HepG2 (cell line): ENCODE results near the gene GGA1. TPM values are rescaled to one million over a fixed set of nuclear protein-coding genes. Genes with fewer than 3 reads are reported as not detected.

Experiments
- CCAR2 ChIP-seq: fragments of 200-400 bp; formaldehyde crosslinking; optimal IDR thresholded peaks from 2 replicates; pipeline ENCODE3; 2018; ENCODE audit warnings: low read depth, mild to moderate bottlenecking, low read length, moderate library complexity
- CHD4 ChIP-seq: fragments of 200-600 bp; sonication (generic); IDR thresholded peaks from 2 replicates; pipeline ENCODE4 v1.7.0; 2017; ENCODE audit warnings: mild to moderate bottlenecking, low read length, borderline replicate concordance
- DMAP1 ChIP-seq: IDR thresholded peaks from 2 replicates; pipeline ENCODE4 v1.6.1; 2016
- DNMT1 ChIP-seq: sonication (generic); formaldehyde crosslinking; IDR thresholded peaks from 2 replicates; pipeline ENCODE4 v1.5.1; 2020; ENCODE audit warnings: mild to moderate bottlenecking, missing genetic modification reagents
- HCFC1 ChIP-seq: fragments of 150-350 bp; IDR thresholded peaks from 2 replicates; pipeline ENCODE4 v1.6.1; 2014; ENCODE audit warnings: low read depth, low read length
- IRX3 ChIP-seq: sonication (generic); formaldehyde crosslinking; IDR thresholded peaks from 2 replicates; pipeline ENCODE4 v1.8.1; 2023; ENCODE audit warnings: mild to moderate bottlenecking, low read depth, missing genetic modification reagents, borderline replicate concordance
- KAT8 ChIP-seq: IDR thresholded peaks from 2 replicates; pipeline ENCODE4 v1.6.1; 2016; ENCODE audit warnings: missing genetic modification reagents, missing compliant biosample characterization
- KMT2B ChIP-seq: IDR thresholded peaks from 2 replicates; pipeline ENCODE4 v1.6.1; 2016; ENCODE audit warnings: missing genetic modification reagents, missing compliant biosample characterization
- SNAPC2 ChIP-seq: sonication (generic); formaldehyde crosslinking; IDR thresholded peaks from 2 replicates; pipeline ENCODE4 v1.8.1; 2022; ENCODE audit warnings: mild to moderate bottlenecking, missing genetic modification reagents
- SOX5 ChIP-seq: IDR thresholded peaks from 2 replicates; pipeline ENCODE4 v1.6.1; 2016; ENCODE audit warnings: borderline replicate concordance
- SSRP1 ChIP-seq: IDR thresholded peaks from 2 replicates; pipeline ENCODE4 v1.6.1; 2016; ENCODE audit warnings: control low read depth
- THAP11 ChIP-seq: IDR thresholded peaks from 2 replicates; pipeline ENCODE4 v1.6.1; 2016; ENCODE audit warnings: missing biosample characterization, missing genetic modification reagents
- TSC22D2 ChIP-seq: sonication (generic); formaldehyde crosslinking; IDR thresholded peaks from 2 replicates; pipeline ENCODE4 v1.5.1; 2020; ENCODE audit warnings: missing genetic modification reagents, mild to moderate bottlenecking, borderline replicate concordance
- ZBTB40 ChIP-seq, 2 experiments: fragments of 450-650 bp in 1 of 2; sonication (generic) in 1 of 2; formaldehyde crosslinking in 1 of 2; IDR thresholded peaks; 2 replicates each; pipeline versions ENCODE4 v1.6.1 to v1.8.0; 2016 to 2022; ENCODE audit warnings: antibody characterized with exemption in 1 of 2, mild to moderate bottlenecking in 1 of 2, missing genetic modification reagents in 1 of 2
- ZFP90 ChIP-seq: sonication (generic); formaldehyde crosslinking; IDR thresholded peaks from 2 replicates; pipeline ENCODE4 v1.8.0; 2022; ENCODE audit warnings: missing genetic modification reagents, mild to moderate bottlenecking, inconsistent platforms, borderline replicate concordance
- ZNF20 ChIP-seq: sonication (generic); formaldehyde crosslinking; IDR thresholded peaks from 2 replicates; pipeline ENCODE4 v1.4.0; 2020; ENCODE audit warnings: mild to moderate bottlenecking, moderate library complexity, missing genetic modification reagents
- ZNF331 ChIP-seq: sonication (generic); formaldehyde crosslinking; IDR thresholded peaks from 2 replicates; pipeline ENCODE4 v1.4.0; 2020; ENCODE audit warnings: missing genetic modification reagents
- ZNF589 ChIP-seq: sonication (generic); formaldehyde crosslinking; conservative IDR thresholded peaks from 2 replicates; pipeline ENCODE4 v1.8.0; 2022; ENCODE audit warnings: mild to moderate bottlenecking, moderate library complexity, missing genetic modification reagents
- ZNF644 ChIP-seq: IDR thresholded peaks from 2 replicates; pipeline ENCODE4 v1.6.1; 2016; ENCODE audit warnings: low read depth
- ZNF749 ChIP-seq: sonication (generic); formaldehyde crosslinking; IDR thresholded peaks from 2 replicates; pipeline ENCODE4 v1.8.0; 2022; ENCODE audit warnings: mild to moderate bottlenecking, missing genetic modification reagents, moderate library complexity, borderline replicate concordance
- ZNF777 ChIP-seq: sonication (generic); formaldehyde crosslinking; IDR thresholded peaks from 2 replicates; pipeline ENCODE4 v1.4.0; 2020; ENCODE audit warnings: missing genetic modification reagents
- polyA plus RNA-seq, 8 experiments: library from polyadenylated mRNA; depleted of rRNA in 3 of 8; stranded (reverse) in 7 of 8; unstranded in 1 of 8; fragments of >200 nt; fragmentation: Illumina TruSeq in 4 of 8; extraction: Trizol in 4 of 8; gene quantifications; 2 replicates each; pipeline versions ENCODE4 v1.2.1 to v1.2.3, GENCODE V29; 2011 to 2016; ENCODE audit warnings: low read depth in 4 of 8, missing spikeins in 1 of 8, mixed read lengths in 1 of 8; ENCODE audit not compliant: insufficient read depth in 1 of 8
- total RNA-seq, 5 experiments: library from RNA; depleted of rRNA; stranded (reverse); fragments of >200 nt; fragmentation: Illumina TruSeq; extraction: Trizol; gene quantifications; 2 replicates each; pipeline ENCODE4 v1.2.3, GENCODE V29; 2016; ENCODE audit warnings: low read depth in 1 of 5

GGA1 gene
- total and polyA plus RNA-seq, 2 of the 13 experiments (the other 11 are each of a cell fraction or from before 2014, with no cell fraction given), result 29.1 to 87.2 TPM

- TF ChIP-seq HCFC1, result no peak
- no peak for TF ChIP-seq TSC22D2 (CRISPR knock-in tag)
- 0 out of 2 replicates have a peak, but pooled peaks have one; percentile 45 for TF ChIP-seq IRX3 (CRISPR knock-in tag)
- TF ChIP-seq CHD4, result no peak
- no peak for TF ChIP-seq KAT8
- TF ChIP-seq KMT2B, result 0 out of 2 replicates have a peak, but pooled peaks have one; percentile 32
- no peak for TF ChIP-seq ZNF644 (CRISPR knock-in tag)
- TF ChIP-seq DMAP1 (CRISPR knock-in tag), result no peak
- TF ChIP-seq SSRP1 (CRISPR knock-in tag), result peak; percentile 50; the same call in 1 of the 2 replicates
- 0 out of 2 replicates have a peak, but pooled peaks have one; percentile 30 for TF ChIP-seq SNAPC2
- TF ChIP-seq ZNF20 (CRISPR knock-in tag), result no peak
- TF ChIP-seq CCAR2, result no peak
- TF ChIP-seq ZNF749 (CRISPR knock-in tag), result no peak
- TF ChIP-seq ZBTB40 (IDR thresholded peaks at IDR 0.05), result no peak
- TF ChIP-seq ZBTB40 (CRISPR knock-in tag; IDR thresholded peaks at IDR 0.05), result no peak
- peak; percentile 15; the same call in 1 of the 2 replicates for TF ChIP-seq SOX5 (CRISPR knock-in tag)
- no peak for TF ChIP-seq ZNF777 (CRISPR knock-in tag)
- no peak for TF ChIP-seq DNMT1 (CRISPR knock-in tag)
- TF ChIP-seq THAP11, result peak; percentile 36; the same call in 1 of the 2 replicates
- no peak for TF ChIP-seq ZNF589 (CRISPR knock-in tag)
- no peak for TF ChIP-seq ZFP90 (CRISPR knock-in tag)
- no peak for TF ChIP-seq ZNF331 (CRISPR knock-in tag)
Measured at GRCh38 chr22:37601540-37602442, 6.8 kb upstream of the GGA1 start (continued).
